Stimulated activated CD4-positive, alpha-beta T cell treated with anti-CD3 and anti-CD28 coated beads, TNF-alpha, amount 100 ng/mL, for 48 hours (primary cell): ENCODE measurements around the gene C16orf92.
A peak's percentile ranks its signal among the peaks of the same experiment; 100 is the strongest.
"Not testable (repeated sequence)": the region's sequence is repeated elsewhere in the genome, so short reads cannot be mapped to it uniquely, and the experiment has no call there.

Source experiments
- DNase-seq, 3 donors: peaks; one replicate each; pipeline ENCODE4 v3.0.0-alpha.2; 2020; ENCODE audit warnings: low read depth in 3 of 3

The C16orf92 gene

GRCh38 chr16:30005341-30006094 lies 17.5 kb upstream of the C16orf92 start:
- DNase-seq, result no peak

- no peak for DNase-seq
Measured at GRCh38 chr16:30006095-30006473, 16.9 kb upstream of the C16orf92 start.

- no peak for DNase-seq
Measured at GRCh38 chr16:30006659-30007377, 16.2 kb upstream of the C16orf92 start.

GRCh38 chr16:30007378-30007895 lies 15.6 kb upstream of the C16orf92 start:
- no peak for DNase-seq

GRCh38 chr16:30009085-30009862 lies 13.7 kb upstream of the C16orf92 start:
- no peak for DNase-seq

- no peak for DNase-seq
Measured at GRCh38 chr16:30009990-30010843, 12.8 kb upstream of the C16orf92 start.

- DNase-seq, result peak in 1 of 3 donors; percentile 33
Measured at GRCh38 chr16:30010844-30011713, 11.9 kb upstream of the C16orf92 start, which contains the start of gene DOC2A. TSS of gene DOC2A (minus strand) at chr16:30011027. CDS start at chr16:30010222, 805 bp downstream.

GRCh38 chr16:30011714-30012504 lies 11.1 kb upstream of the C16orf92 start:
- DNase-seq, result no peak

- not testable (repeated sequence) for DNase-seq
Measured at GRCh38 chr16:30012598-30012997, 10.4 kb upstream of the C16orf92 start.

- not testable (repeated sequence) for DNase-seq
Measured at GRCh38 chr16:30015450-30015849, 7.5 kb upstream of the C16orf92 start.

- DNase-seq, result no peak
Measured at GRCh38 chr16:30016555-30017276, 6.3 kb upstream of the C16orf92 start.

- DNase-seq, result no peak
Measured at GRCh38 chr16:30017277-30017656, 5.7 kb upstream of the C16orf92 start.

GRCh38 chr16:30017937-30018336 lies 5.1 kb upstream of the C16orf92 start:
- DNase-seq, result not testable (repeated sequence)

- no peak for DNase-seq
Measured at GRCh38 chr16:30018731-30019158, 4.3 kb upstream of the C16orf92 start.

GRCh38 chr16:30023586-30023985 lies 588 bp downstream of the C16orf92 start:
- DNase-seq, result no peak

- DNase-seq, result no peak
Measured at GRCh38 chr16:30024451-30024850, 1.5 kb downstream of the C16orf92 start.

- DNase-seq, result no peak
Measured at GRCh38 chr16:30025156-30025555, 2.2 kb downstream of the C16orf92 start.

GRCh38 chr16:30025574-30025973 lies 2.6 kb downstream of the C16orf92 start:
- DNase-seq, result no peak

- no peak for DNase-seq
Measured at GRCh38 chr16:30026449-30026848, 3.5 kb downstream of the C16orf92 start.
